Activated CD4-positive, alpha-beta T cell treated with anti-CD3 and anti-CD28 coated beads, Interleukin-2, amount 50 U/mL, for 4 hours (primary cell): ENCODE data around the gene NUF2.
"Not testable (repeated sequence)": the region's sequence is repeated elsewhere in the genome, so short reads cannot be mapped to it uniquely, and the experiment has no call there.

Experiments used
- DNase-seq, 2 experiments: peaks; one replicate each; pipeline ENCODE4 v3.0.0-alpha.2; 2020

Gene NUF2

DNA sequence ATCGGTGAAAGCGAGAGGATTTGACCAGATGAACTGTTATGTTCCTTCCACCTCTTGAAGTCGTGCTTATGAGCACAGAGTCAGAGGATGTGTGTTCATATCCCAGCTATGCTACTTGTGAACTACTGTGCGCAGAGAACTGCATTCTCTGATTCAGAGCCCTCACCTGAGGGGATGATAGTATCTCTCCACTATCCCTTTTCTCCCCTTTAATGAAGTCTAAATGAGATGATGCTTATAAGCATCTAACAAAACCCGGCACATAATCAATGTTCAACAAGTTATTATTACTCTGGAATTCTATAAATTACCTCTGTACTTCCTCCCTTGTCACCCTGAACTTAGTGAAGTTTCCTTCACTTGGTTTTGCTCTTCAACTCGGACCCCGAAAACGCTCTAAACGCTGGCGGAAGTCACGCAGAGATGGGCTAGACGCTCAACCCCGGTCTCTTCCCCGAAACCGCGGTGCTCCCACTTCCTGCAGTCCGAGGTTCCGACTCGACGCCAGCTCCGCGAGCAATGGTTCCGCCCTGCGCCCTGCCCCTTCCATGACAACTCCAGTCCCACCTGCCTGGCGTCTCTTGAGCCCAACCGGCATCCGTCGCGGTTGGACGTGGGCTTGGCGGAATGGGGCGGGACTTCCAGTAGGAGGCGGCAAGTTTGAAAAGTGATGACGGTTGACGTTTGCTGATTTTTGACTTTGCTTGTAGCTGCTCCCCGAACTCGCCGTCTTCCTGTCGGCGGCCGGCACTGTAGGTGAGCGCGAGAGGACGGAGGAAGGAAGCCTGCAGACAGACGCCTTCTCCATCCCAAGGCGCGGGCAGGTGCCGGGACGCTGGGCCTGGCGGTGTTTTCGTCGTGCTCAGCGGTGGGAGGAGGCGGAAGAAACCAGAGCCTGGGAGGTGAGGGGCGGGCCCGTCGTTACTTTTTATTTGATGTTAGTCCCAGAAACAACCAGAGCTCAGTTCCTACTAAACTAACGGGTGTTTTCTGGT, at the start of gene NUF2:
Gene NUF2, plus strand, starts transcription at position 644 of the 995 bp plus-strand sequence. CDS start 4,098 bp downstream, outside the sequence.
- peak; percentile 96 for DNase-seq

DNA sequence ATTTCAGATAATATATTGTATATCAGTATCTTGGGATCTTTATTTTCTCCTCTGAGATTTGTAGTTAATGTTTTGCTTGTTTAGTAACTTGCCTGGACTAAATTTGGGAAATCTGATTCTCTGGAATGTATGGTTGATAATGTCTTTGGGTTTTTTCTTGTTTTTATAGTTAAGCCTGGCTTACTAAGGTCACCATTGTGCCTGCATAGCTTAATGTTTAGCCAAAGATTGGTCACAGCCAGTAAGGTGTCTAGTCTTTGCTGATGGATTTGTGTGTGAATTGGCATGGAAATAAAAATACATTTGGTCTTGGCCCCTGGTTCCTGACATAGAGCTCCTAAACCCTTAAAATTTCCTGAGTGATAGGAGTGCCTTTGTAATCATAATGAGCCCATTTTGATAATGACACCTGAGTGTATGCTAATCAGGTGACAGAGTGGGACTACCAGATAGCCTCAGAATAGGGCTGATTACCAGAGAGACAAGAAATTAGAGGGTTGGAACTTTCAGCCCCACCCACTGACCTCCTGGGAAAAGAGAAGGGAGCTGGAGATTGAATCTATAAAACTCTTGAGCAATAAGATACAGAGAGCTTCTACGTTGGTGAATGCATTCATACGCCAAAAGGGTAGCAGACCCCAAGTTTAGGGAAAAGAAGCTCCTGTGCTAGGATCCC, 47.9 kb upstream of the NUF2 start:
- DNase-seq: no peak

DNA sequence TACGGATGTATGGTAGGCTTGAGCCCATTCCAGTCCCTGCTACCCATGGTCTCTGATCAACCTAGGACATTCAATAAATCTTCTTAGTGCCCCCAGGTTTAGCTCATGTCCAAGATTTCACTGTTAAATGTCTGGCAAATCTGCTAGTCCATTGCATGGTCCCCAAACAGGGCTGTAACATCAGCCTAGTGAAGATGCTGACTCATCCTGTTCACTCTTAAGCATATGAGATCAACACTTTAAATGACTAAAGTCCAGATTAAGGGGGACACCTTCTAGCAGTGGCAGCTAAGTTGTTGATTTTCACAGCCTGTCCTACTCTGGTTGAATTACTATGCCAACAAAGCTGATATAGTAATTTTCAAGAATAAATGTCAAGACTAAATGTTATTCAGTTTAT, 46.5 kb upstream of the NUF2 start:
- no peak for DNase-seq

DNA sequence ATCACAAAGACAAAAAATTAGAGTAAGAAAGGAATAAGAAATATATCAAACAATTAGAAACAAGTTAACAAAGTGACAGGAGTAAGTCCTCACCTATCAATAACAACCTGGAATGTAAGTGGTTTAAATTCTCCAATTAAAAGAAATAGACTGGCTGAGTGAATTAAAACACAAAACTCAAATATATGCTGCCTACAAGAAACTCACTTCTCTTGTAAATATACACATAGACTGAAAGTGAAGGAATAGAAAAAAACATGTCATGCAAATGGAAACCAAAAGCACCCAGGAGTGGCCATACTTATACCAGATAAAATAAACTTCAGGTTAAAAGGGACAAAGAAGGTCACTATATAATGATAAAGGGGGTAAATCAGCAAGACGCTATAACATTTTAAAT, 43.2 kb upstream of the NUF2 start:
- DNase-seq: no peak

DNA sequence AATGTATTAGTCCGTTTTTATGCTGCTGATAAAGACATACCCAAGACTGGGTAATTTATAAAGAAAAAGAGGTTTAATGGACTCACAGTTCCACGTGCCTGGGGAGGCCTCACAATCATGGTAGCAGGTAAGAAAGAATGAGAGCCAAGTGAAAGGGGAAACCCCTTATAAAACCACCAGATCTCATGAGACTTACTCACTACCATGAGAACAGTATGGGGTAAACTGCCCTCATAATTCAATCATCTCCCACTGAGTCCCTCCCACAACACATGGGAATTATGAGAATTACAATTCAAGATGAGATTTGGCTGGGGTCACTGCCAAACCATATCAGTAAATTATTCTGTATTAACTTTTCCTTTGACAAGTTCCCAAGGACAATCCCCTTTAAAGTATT, 36.9 kb upstream of the NUF2 start:
- DNase-seq: not testable (repeated sequence)

DNA sequence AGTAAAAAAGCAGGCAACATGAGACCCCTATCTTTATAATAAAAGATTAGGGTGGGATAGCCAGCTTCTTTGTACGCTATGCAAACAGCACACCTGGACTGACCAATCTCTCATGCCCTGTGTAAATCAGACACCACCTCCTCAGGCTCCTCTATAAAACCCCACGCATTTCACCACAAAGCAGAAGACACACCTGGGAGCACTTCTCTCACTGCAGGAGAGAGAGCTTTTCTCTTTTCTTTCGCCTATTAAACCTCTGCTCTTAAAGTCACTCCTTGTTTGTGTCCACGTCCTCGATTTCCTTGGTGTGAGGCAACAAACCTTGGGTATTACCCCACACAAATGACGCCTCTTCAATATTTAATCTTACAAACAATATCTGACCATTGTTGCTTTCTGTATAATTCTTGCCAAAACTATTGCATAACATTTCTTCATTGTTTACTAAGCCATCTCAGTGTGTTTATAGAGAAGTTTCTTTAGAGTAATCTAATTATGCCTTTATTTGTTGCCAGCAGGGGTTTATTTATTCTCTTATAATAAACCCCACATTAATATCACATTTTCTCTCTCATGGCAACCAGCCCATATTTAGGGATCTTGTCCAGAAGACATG, 31.6 kb upstream of the NUF2 start:
- DNase-seq: no peak

DNA sequence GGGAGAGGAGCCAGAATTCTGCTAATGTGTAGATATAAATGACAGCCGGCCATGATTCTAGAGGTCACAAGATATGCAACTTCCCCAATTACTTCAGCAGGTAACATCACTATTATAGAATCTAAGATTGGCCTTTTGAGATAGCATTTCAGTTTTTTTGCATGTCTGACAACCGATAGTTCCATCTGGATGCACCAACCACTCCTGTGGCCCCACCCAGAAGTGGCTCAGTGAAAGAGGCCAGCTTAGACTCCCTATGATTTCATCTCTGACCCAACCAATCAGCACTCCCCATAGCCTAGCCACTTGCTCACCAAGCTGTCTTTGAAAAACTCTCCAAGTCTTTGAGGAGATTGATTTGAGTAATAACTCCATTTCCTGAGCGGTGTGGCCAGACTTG, 30.3 kb upstream of the NUF2 start:
- DNase-seq: no peak

DNA sequence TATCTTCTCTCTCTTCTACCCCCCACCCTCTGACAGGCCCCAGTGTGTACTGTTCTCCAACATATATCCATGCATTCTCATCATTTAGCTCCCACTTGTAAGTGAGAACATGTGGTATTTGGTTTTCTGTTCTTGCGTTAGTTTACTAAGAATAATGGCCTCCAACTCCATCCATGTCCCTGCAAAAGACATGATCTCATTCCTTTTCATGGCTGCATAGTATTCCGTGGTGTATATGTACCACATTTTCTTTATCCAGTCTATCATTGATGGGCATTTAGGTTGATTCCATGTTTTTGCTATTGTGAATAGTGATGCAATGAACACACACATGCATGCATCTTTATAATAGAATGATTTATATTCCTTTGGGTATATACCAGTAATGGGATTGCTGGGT, 29.6 kb upstream of the NUF2 start:
- DNase-seq: not testable (repeated sequence)

DNA sequence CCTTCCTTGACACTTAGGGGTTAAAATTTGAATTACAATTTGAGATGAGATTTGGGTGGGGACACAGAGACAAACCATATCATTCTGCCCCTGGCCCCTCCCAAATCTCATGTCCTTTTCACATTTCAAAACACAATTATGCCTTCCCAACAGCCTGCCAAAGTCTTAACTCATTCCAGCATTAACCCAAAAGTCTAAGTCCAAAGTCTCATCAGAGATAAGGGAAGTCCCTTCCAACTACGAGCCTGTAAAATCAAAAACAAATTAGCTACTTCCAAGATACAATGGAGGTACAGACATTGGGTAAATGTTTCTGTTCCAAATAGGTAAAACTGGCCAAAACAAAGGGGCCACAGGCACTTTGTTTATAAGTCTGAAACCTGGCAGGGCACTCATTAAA, 28.3 kb upstream of the NUF2 start:
- DNase-seq: not testable (repeated sequence)

DNA sequence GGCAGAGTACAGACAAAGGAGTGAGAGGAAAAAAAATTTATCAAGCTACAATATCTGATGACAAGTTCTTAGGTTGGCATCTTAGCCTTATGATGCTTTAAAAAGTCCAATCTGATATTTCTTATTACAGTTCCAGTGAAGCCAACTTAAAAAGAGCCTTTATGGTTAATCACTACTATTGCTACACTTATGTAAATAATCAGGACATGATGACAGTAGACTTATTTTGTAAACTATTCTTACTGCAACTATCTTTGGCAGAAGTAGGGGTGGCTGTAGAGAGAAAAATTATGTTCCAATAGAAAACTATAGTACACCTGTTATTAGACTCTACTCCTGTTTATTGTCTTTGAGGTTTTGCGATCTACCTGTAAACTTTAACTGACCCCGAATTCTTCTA, 25.8 kb upstream of the NUF2 start:
- no peak for DNase-seq

DNA sequence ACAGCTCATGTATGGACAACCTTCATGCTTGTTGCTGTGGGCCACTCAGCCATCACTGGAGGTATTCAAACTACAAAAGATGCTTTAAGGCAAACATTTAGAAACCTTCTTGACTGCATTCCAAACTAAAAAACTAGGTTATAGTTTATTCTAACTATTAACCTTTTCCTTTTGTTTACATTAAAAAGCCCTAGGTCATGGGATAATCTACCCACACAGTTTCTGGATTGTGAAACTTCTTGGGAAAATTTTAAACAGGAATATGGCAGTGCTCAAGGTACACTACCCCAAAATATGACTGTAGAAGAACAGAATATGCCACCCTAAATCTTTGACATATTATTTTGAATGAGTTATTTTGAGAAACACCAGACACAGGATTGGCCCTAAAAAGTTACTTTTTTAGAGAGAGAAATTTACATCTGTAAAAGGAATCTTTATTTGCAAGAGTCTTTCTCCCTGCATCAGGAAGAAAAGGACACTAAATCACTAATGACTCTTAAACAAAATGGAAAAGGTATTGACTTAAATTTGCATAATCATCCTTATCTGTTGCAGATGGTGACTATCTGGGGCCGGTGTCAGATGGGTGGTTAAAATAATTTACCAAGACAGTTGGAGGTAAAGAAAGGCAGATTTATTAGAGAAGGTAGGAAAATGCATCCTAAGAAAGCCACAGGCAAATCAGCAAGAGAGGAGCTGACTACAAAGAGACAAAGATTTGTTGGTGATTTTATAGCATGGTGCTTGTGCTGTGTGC, 25.1 kb upstream of the NUF2 start:
- DNase-seq: no peak

DNA sequence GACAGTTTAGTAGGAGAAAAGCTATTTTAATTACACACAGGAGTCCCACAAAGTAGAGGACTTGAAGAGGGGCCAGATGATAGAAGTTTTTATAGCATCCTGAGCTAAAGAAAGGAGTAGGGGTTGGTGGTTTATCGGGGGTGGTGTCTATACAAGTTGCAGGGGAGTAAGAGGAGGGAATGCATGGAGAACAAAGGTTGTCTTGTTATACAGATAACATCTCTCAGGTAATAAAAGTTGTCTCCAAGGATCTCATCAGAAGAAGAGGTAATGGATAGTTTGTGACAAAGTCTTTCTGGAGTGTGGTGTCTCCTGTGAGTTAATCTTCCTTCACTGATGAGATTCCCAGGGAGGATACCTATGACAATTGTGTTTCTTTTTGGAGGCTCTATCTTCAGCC, 23.4 kb upstream of the NUF2 start:
- DNase-seq: no peak

DNA sequence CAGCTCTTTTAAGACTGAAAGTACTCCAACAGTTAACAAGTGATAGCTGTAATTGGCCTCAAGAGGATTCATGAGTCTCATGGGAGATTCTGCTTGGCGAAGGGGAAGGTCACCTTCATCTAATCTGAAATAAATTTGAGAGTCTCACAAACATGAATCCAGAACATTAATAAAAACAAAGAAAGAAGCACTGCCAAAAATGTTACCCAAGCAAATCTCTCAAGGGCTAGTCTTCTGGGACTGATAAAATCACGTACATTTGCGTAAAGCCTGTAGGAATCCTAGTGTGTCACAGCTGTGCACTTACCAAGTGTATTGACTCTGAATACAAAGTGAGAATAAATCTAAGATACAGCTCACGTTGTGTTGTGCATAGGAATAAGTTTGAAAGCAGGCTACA, 21.2 kb upstream of the NUF2 start:
- DNase-seq: no peak

DNA sequence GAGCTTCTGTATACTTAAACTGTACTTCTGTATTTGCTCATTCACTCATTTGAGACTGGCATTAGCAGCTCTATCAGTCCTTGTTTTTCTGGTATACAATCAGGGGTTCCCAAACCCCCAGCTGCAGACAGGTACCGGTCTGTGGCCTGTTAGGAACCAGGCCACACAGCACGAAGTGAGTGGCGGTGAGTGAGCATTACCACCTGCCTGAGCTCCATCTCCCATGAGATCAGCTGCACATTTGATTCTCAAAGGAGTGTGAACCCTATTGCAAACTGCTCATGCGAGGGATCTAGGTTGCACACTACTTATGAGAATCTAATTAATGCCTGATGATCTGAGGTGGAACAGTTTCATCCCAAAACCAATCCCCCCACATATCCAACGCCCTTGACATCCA, 18.2 kb upstream of the NUF2 start:
- no peak for DNase-seq

DNA sequence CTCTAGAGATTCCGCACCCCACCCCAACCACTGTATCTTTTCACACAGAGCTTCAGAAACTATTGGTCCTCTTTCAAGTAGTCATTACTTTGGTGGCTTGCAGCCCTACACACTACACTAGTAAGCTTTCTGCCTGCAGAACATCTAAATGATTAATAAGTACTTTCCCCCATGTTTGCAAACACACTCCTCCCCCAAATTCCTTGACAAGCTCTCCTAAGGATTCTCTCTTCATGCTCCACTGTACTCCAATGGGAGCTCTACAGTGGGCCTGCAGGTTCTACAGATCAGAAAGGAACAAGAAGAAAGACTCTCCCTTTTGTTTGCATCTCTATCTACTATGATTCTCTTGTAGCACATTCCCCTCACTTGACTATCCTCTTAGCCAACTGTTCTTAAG, 16.3 kb upstream of the NUF2 start:
- no peak for DNase-seq

DNA sequence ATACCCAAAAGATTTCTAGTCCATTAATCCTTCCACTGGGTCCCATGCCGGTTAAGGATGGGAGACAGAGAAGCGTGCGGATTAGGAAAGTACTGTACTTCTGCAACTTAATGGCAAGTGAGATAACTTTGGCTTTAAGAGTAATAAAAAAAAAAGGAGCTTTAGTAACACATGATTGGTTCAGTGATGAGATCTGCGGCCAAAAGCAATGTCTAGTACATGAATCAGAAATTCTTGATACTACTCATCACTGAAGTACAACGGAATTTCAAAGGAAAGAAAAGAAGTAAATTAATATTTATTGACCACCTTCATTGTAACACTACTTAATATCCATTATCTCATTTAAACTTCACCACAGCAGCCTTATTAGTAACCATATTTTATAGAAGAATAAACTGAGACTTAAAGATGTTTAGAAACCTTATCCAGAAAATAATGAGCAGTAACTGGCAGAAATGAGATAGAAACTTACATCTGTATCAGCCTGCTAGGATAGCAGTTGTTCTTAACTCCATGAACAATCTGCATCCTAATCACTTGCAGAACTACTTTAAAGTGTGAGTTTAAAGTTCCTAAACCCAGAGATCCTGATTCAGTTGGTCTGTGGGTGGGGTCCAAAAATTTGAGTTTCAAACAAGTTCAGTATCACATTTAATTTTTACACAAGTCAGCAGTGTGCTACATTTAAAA, 14.1 kb upstream of the NUF2 start:
- no peak for DNase-seq

DNA sequence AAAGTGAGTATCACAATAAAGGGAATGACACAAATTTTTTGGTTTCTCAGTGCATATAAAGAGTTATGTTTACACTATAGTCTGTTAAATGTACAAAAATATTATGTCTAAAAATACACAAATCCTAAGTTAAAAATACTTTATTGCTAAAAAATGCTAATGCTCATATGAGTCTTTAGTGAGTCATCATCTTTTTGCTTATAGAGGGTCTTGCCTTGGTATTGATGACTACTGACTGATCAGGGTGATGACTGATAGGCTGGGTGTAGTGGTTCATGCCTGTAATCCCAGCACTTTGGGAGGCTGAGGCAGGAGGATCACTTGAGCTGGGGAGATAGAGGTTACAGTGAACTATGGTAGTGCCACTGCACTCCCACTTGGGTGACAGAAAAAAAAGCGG, 12.9 kb upstream of the NUF2 start:
- no peak for DNase-seq

DNA sequence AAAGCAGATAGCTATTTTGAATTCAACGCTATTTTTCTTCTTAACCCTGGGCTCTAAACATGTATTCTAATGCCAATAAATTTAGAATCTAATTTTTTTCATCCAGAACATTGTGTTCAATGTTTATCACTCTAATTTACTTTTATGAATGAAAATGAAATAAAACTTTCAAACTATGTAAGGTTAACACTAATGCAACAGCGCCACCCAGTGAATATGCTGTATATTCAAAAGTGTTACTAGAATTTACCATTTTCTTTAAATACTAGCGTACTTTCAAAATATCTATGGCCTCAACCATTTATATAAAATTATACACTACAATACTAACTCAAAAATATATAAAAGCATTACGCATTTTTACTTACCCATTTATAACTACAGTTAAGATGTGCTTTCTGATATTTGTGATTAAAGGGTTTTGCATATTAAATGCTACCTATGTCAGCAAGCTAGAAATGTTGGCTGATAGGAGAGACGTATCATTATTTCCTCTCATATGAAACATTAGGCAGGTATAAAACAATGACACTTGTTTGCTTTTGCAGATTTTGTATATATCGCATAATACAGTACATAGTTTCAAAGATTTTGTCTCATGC, 5.9 kb upstream of the NUF2 start:
- DNase-seq: peak; percentile 24 to 26

DNA sequence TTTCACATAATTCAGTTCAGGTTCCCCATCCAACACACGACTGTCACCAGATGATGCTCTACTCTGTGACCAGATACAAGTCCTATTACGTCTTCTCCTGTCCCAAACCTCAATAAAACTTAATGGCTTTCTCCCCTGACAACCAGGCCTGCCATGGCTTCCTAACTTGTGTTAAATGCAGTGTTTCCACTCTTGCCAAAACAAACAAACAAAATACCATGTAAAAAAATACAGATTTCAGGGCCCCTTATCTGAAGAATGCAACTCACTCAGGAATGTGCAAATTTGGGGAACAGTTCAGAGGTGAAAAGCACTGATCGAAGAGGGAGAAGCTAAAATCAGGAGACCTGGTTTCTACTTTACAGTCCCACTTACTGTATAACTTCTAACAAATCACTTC, 863 bp upstream of the NUF2 start:
- DNase-seq: no peak

DNA sequence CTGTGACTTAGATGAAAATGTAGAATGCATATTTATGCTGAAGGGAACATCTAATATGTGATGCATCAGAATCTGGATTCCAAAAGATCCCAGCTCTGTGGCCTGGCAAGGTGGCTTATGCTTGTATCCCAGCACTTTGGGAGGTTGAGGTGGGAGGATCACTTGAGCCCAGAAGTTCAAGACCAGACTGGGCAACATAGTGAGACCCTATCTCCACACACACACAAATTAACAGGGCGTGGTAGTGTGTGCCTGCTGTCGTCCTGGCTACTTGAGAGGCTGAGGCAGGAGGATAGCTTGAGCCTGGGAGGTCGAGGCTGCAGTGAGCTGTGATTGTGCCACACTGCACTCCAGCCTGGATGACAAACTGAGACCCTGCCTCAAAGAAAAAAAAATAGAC, 1.6 kb downstream of the NUF2 start:
- not testable (repeated sequence) for DNase-seq

DNA sequence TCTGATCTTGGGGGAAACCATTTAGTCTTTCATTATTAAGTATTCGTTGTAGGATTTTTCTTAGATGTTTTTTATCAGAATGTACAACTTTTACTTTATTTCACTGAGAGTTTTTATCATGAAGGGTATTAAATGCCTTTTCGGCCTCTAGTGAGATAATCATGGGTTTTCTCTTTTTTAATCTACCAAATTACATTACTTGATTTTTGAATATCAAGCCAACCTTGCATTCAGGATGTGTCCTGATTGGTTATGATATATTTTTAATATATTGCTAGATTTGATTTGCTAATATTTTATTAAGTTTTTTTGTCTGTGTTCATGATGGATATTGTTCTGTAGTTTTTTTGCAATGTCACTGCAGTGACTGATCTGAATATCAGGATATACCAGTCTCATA, 9.4 kb downstream of the NUF2 start:
- no peak for DNase-seq

DNA sequence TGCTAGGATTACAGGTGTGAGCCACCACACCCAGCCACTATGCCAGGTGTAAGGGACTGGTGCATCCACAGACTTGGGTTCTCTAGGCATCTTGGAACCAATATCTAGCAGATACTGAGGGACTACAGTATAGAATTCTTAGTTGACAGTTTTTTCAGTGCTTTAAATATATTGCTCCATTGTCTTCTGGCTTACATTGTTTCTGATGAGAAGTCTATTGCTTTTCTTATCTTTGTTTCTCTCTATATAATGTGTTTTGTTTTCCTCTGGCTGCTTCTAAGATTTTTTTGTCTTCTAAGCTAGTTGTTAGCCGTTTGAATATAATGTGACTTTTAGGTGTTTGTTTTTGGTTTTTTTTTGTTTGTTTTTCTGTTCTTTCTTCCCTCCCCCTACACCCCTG, 13.5 kb downstream of the NUF2 start:
- DNase-seq: no peak
